Stimulated activated CD4-positive, alpha-beta T cell treated with anti-CD3 and anti-CD28 coated beads, Interleukin-4, amount 100 ng/mL, for 1 hour (primary cell): ENCODE results near the gene STK10.

Experiments used
- DNase-seq: peaks from one replicate; pipeline ENCODE4 v3.0.0-alpha.2; 2020

Gene STK10

GRCh38 chr5:172085738-172086137, 102.3 kb downstream of the STK10 start:
- DNase-seq: no peak

DNA sequence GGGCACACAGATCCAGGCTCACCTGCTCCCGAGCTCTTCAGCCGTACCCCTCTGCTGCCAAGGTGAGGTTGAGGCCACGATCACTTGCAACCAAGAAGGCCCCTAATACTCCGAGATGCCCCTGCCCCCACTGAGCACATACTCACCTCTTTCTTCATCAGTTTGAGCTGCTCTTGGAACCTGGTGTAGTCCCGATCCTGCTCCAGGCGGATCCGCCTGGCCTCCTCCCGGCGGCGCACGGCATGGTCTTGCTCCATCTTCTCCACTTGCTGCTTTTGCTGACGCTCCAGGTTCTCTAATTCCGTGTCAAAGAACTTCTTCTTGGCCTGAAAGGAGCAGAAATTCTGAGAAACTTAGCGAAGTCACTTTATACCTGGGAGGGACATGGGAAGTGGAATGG, 105.8 kb downstream of the STK10 start:
- DNase-seq: no peak

- no peak for DNase-seq
Measured at GRCh38 chr5:172079876-172080275, 108.1 kb downstream of the STK10 start.

- no peak for DNase-seq
Measured at GRCh38 chr5:172078726-172079345, 109.2 kb downstream of the STK10 start.

GRCh38 chr5:172077664-172078425, 110.2 kb downstream of the STK10 start:
- DNase-seq: no peak

DNA sequence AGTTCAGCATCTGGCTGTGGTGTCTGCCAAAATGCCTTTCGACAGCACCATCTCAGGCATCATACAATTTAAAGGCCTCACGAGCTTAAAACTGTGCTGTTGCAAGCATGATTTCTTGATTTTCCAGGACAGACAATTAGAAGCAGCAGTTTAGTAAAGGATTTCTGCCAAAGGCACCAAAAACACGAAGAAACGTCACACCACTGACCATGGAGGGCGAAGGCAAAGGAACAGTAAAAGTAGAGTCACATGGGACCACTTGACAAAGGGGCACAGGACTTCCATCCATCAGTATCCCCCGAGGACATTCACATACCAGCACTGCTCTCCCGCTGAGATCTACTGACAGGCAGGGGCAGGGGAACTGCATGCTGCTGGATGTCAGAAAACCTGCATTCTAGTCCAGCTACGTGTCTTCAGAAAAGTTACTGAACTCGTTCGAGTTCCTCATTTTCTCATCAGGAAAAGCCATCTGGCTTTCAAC, 111.2 kb downstream of the STK10 start:
- DNase-seq: no peak

DNA sequence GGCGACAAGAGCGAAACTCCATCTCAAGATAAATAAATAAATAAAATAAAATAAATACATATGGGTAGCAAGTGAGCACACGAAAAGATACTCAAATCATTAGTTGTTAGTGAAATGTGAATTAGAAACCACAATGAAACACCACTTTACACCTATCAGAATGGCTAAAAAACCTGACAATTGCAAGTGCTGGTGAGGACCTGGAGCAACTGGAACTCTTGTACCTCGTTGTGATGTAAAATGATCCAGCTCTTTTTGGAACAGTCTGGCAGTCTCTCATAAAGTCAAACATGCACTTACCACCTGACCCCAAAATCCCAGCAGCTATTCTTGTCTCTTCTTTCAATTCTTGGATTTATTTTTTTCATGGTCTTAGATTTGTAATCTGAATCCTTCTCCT, 112.4 kb downstream of the STK10 start:
- DNase-seq: no peak

DNA sequence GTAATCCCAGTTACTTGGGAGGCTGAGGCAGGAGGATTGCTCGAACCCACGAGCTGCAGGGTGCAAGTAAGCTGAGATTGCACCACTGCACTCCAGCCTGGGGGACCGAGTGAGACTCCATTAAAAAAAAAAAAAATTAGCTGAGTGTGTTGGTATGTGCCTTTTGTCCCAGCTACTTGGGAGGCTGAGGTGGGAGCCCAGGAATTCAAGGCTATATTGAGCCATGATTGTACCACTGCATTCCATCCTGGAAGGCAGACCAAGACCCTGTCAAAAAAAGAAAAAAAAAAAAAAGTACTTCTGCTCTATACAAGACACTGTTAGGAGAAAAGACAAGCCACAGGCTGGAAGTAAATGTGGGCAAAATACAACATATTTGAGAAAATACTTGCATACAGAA, 113.1 kb downstream of the STK10 start:
- no peak for DNase-seq

GRCh38 chr5:172071309-172071875, 116.6 kb downstream of the STK10 start:
- DNase-seq: no peak

- no peak for DNase-seq
Measured at GRCh38 chr5:172065431-172066065, 122.5 kb downstream of the STK10 start.

DNA sequence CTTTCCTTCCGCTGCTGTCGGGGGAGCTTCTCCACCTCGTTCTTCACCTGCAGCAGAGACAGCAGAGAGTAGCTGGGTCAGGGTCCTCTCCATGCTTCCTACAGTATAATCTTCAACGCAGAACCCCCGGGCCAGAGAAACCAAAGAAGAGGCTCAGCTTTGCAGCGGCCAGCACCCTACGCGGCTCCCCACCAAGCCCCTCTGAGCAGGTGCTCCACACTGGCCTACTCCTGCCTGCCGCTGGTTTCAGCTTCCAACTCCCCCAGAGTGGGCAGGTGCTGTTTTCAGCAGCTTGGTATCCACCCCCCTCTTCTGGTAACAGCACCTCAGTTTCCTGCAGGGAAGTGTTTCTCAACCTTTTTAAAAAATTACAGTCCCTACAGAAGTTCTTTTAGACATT, 123.3 kb downstream of the STK10 start:
- DNase-seq: no peak

DNA sequence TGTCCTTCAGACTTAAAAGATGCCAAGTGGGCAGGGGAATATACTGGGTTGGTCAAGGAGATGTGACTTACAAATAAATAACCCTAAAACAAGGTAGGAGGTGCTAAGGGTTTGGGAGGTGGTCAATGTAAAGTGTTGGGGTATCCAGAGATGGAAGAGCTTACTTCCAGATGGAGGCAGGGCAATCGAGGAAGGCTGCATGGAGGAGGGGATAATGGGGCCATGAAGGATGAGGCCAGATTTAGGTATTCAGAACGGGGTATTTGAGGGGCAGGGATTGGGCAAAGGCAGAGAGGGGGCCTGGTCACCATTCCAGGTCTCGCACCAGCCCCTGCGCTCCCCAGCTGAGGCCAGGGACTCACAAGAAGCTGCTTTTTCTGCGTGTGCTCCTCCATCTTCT, 123.7 kb downstream of the STK10 start:
- no peak for DNase-seq

GRCh38 chr5:172063463-172064235, 124.4 kb downstream of the STK10 start:
- no peak for DNase-seq

DNA sequence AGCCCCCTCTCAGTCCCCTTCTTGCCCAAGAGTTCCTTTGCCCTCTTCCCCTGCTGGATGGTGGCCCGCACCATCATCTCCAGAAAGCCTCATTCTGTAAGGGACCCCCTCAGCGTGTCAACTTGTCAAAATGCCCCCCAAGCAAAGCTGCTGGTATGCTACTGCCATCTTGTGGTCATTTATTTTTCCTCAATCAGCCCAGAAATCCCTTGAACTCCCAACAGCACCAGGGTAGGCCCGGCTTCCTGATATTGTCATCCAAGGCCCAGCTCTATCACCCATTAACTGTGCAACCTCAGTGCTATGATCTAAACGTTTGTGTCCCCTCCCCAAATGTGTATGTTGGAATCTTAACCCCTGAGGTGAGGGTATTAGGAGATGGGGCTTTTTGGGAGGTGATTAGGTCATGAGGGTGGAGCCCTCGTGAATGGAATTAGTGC, 128.3 kb downstream of the STK10 start:
- DNase-seq: no peak

DNA sequence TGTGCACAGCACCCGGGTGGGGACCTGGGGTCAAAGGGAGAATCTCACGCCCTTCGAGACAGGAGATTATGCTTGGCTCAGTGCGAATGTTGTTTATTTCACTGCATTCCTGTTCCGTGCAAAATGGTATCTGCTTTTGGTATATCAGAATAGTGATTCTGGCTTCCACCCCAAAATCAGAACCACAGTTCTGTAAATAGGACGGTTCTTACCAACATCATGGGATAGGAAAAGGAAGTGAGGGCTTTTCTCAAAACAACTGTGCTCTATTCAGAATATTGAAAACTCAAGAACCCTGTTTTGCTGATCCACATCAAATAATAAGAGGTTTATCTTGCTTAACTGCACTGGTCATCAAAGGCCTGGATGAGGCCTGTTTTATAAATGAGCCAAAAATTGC, 129.9 kb downstream of the STK10 start:
- DNase-seq: no peak

DNA sequence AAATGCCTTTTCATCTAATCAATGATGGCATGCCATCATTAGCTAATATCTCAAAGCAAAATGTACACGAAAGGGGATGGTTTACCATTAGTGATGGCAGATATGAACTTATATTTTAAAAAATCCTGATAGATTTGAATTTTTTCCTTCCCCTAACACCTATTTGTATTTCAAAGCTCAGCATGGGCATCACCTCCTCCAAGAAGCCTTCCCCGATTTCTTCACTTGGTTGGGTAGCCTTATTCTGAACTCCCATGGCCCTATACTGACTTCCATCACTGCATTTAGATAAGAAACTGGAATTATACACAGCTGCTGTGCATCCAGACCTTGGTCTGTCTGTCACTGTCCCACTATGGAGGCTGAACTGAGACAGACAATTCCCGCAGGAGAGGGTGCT, 132.0 kb downstream of the STK10 start:
- DNase-seq: no peak

GRCh38 chr5:172055421-172055820, 132.6 kb downstream of the STK10 start:
- DNase-seq: no peak

DNA sequence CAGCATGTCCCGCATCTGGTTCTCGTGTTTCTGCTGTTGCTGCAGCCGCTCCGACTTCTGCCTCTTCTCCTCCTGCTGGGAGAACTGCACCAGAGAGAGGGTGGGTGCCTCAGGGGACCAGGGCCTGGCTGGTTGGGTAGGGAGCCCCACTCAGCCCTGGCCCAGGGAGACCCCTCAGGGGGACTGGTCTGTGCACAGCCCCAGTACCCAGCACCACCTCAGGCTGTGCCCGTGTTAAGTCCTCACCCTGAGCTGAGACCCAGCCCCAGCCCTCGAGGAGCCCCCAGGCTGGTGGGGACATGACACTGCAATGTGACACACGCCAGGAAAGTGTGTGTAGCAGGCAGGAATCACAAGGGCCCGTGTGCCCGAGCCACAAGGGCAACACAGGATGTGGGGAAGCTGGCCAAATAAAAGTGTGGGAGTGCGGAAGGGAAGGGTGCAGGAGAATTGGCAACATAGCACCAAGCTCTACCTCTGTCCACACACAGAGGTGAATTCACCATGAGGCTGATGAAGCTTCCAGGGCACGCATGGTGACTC, 133.3 kb downstream of the STK10 start:
- no peak for DNase-seq

GRCh38 chr5:172052450-172053236, 135.4 kb downstream of the STK10 start:
- no peak for DNase-seq

DNA sequence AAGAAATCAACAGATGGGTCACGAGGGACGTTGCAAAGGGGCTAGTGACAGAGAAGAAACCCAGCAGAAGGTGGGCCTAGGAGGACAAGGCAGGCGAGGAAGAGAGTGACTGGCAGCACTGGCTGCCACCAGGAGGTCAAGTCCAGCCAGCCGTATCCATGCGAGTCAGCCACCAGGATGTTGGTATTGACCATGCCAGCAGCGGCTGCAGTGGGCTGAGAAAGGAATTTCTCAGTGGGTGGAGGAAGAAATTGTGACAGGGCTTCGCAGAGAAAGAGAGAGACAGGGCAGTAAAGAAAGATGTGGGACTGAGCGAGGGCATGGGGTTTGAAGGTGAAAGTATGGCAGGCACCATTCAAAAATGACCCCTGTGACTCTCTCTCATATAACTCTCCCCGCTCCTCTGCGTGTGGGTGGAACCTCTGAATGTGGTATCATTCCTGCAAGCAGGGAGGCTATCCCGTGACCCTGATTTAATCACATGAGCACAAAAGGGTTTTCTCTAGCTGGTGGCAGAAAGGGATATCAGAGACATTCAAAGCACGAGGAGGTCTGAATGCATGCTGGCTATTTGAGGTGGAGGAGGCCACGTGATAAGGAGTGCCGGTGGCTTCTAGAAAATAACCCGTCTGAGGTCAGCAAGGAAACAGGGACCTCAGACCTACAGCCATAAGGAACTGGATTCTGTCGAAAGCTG, 136.2 kb downstream of the STK10 start:
- DNase-seq: no peak

GRCh38 chr5:172050080-172050479, 137.9 kb downstream of the STK10 start:
- DNase-seq: no peak
